AG09309 (cell line): ENCODE measurements around the gene EIF4G3.
"Not testable (repeated sequence)": the region's sequence is repeated elsewhere in the genome, so short reads cannot be mapped to it uniquely, and the experiment has no call there.

ENCODE experiments used
- DNase-seq: peaks from one replicate; pipeline ENCODE4 v3.0.0-alpha.2; 2010; ENCODE audit warnings: low read depth
- H3K4me3 ChIP-seq: 2 replicates; pipeline ENCODE4 v1.5.1; 2011; ENCODE audit warnings: mild to moderate bottlenecking, low read depth, low read length, moderate library complexity; ENCODE audit not compliant: control insufficient read depth
- TF ChIP-seq, protein P1 (sequence below): IDR thresholded peaks from 2 replicates; pipeline ENCODE4 v1.5.1; 2011; ENCODE audit warnings: mild to moderate bottlenecking, low read depth, low read length, inconsistent platforms; ENCODE audit not compliant: insufficient read depth, control insufficient read depth; ENCODE audit errors: missing control alignments

Gene EIF4G3

DNA sequence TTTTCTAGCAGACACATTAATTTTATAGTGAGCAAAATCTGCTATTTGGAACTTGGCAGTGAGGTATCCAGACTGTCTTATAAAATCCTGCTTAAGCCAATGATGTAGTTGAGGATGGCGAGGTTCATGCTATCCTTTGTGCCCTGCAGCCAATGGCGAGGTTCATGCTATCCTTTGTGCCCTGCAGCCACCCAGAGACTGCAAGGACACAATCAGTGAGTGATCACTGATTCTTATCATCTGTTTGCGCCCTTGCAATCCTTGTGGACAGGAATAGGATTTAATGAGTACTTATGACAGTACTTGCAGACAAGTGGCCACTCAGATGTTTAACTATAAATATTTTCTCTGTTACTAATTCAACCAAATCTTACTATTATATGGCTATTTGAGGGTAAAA is 112.6 kb downstream of the EIF4G3 start:
- TF ChIP-seq, protein P1, sequence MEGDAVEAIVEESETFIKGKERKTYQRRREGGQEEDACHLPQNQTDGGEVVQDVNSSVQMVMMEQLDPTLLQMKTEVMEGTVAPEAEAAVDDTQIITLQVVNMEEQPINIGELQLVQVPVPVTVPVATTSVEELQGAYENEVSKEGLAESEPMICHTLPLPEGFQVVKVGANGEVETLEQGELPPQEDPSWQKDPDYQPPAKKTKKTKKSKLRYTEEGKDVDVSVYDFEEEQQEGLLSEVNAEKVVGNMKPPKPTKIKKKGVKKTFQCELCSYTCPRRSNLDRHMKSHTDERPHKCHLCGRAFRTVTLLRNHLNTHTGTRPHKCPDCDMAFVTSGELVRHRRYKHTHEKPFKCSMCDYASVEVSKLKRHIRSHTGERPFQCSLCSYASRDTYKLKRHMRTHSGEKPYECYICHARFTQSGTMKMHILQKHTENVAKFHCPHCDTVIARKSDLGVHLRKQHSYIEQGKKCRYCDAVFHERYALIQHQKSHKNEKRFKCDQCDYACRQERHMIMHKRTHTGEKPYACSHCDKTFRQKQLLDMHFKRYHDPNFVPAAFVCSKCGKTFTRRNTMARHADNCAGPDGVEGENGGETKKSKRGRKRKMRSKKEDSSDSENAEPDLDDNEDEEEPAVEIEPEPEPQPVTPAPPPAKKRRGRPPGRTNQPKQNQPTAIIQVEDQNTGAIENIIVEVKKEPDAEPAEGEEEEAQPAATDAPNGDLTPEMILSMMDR: no peak
- no peak for DNase-seq
- H3K4me3 ChIP-seq: no peak overlapping the region

DNA sequence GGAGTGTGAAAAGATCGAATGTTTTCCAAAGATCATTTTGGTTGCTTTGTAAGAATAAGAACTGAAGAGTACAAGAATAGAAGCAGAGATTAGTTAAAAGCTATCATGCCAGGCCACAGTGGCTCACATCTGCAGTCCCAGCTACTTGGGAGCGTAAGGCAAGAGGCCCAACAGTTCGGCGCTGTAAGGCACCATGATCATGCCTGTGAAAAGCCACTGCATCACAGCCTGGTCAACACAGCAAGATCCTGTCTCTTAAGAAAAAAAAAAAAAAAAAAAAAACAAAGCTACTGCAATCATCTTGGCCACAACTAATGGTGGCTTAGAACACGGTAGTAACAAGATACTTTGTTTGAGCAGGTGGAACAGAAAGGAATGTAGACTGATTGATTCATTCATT is 116.2 kb downstream of the EIF4G3 start:
- H3K4me3 ChIP-seq: no peak overlapping the region
- DNase-seq: no peak
- TF ChIP-seq, protein P1: no peak

DNA sequence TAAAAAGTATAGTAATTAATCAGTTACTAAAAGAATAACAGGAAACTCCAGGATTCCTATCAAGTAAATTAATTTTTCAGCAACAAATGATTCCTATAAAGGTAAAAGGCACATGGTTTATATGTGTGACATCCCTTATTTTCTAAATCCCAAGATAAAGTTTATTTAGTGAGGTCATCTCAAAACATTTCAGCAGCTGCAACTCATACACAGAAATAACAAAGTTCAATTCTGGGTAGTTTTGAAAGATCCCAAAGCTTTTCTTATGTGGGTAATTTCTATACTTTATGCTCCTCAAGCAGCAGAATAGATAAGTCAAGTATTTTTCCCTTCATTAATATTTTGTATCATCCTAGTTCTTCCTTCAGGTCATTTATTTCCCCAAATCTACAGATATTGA is 117.7 kb downstream of the EIF4G3 start:
- TF ChIP-seq, protein P1: no peak
- no peak for DNase-seq
- H3K4me3 ChIP-seq: no peak overlapping the region

DNA sequence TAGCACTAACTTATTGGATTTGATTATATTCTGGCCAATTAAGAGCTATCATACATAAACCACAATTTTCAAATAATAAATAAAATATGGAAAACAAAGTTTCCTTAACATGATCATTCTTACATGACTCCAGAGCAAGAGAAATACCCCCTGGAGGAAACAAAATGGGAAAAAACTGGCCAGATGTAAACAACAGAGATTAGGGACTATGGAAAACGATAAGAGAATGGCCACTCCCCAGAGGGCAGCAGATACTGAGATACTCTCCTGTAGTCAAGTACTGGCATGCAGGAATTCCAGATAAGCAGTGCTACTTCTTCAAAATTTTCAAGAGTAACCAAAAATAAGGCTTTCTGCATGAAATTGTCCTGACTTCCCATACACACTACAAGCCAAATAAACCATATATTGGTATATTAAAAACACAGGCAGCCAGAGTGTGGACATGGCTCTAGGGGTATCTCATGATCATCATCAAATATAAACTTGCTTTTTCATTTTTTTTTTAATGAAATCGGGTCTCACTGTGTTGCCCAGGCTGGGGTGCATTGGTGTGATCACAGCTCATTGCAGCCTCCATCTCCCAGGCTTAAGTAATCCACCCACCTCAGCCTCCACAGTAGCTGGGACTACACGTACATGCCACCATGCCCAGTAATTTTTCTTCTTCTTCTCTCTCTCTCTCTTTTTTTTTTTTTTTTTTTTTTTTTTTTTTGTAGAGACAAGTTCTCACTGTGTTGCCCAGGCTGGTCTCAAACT is 118.5 kb downstream of the EIF4G3 start:
- H3K4me3 ChIP-seq: no peak overlapping the region
- TF ChIP-seq, protein P1: no peak
- no peak for DNase-seq

DNA sequence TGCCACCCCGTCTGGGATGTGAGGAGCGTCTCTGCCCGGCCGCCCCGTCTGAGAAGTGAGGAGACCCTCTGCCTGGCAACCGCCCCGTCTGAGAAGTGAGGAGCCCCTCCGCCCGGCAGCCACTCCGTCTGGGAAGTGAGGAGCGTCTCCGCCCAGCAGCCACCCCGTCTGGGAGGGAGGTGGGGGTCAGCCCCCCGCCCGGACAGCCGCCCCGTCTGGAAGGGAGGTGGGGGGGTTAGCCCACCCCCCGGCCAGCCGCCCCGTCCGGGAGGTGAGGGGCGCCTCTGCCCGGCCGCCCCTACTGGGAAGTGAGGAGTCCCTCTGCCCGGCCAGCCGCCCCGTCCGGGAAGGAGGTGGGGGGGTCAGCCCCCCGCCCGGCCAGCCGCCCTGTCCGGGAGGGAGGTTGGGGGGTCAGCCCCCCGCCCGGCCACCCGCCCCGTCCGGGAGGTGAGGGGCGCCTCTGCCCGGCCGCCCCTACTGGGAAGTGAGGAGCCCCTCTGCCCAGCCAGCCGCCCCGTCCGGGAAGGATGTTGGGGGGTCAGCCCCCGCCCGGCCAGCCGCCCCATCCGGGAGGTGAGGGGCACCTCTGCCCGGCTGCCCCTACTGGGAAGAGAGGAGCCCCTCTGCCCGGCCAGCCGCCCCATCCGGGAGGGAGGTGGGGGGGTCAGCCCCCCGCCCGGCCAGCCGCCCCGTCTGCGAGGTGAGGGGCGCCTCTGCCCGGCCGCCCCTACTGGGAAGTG is 123.3 kb downstream of the EIF4G3 start:
- H3K4me3 ChIP-seq, DNase-seq: not testable (repeated sequence)

DNA sequence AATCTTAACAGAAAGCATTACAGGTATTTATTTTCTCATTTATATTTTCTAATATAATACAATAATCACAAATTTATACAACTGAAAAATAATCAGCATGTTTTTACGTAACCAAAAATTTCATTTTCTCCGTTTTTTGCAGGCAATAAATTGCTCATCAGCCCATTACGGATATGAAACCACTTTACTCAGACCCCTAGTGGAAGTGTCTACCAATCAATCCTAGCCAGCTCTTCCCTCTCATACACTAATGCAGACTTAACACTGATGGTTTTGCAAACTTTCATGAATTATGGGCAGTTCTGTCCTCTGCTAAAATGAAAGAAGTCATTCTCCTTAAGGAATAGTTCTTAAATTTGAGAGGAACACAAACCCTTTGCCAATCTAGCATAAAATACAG is 124.7 kb downstream of the EIF4G3 start:
- no peak for DNase-seq
- TF ChIP-seq, protein P1: no peak
- no peak overlapping the region for H3K4me3 ChIP-seq

DNA sequence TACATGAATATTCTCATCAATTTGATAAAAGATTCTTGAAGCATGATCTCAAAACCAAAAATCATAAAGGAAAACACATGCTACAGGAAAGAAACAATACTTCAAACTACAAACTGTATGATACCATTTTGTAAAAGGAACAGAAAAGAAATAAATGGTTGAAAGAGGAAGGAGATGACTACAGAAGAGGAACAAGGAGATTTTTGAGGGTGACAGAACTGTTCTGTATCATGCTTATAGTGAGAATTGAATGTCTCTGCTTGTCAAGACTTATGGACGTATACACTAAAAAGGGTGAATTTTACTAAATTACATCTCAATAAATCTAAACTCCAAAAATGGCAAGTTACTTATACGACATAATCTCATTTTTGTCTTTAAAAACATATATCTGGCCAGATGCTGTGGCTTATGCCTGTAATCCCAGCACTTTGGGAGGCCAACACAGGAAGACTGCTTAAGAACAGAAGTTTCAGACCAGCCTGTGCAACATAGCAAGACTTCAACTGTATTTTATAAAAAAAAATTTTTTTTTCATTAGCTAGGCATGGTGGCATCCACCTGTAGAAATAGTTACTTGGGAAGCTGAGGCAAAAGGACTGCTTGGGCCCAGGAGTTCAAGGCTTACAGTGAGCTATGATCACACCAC is 125.4 kb downstream of the EIF4G3 start:
- TF ChIP-seq, protein P1: no peak
- no peak overlapping the region for H3K4me3 ChIP-seq

More for the DNA sequence above, 125.4 kb downstream of the EIF4G3 start:
- DNase-seq: no peak
